GM18867 (cell line): ENCODE measurements around the gene LSP1.

Experiments
- ATAC-seq: cut with Tn5 transposase; IDR thresholded peaks from one replicate; pipeline ENCODE4 v1.9.1; 2021; ENCODE audit warnings: mild to moderate bottlenecking, moderate library complexity; ENCODE audit not compliant: unreplicated experiment

Gene LSP1

GRCh38 chr11:1913271-1914060 is 60.6 kb downstream of the LSP1 start:
- no peak for ATAC-seq

DNA sequence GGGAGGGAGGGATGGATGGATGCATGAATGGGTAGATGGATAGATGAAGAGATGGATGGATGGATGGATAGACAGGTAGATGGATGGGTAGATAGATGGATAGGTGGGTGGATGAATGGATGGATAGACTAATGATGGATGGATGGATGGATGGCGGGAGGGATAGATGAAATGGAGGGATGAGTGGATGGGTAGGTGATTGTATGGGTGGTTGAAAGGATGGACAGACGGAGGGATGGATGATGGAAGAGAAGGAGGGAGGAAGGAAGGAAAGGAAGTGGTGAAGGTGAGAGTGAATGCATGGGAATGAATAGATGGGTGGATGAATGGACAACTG is 62.9 kb downstream of the LSP1 start:
- ATAC-seq = no peak

DNA sequence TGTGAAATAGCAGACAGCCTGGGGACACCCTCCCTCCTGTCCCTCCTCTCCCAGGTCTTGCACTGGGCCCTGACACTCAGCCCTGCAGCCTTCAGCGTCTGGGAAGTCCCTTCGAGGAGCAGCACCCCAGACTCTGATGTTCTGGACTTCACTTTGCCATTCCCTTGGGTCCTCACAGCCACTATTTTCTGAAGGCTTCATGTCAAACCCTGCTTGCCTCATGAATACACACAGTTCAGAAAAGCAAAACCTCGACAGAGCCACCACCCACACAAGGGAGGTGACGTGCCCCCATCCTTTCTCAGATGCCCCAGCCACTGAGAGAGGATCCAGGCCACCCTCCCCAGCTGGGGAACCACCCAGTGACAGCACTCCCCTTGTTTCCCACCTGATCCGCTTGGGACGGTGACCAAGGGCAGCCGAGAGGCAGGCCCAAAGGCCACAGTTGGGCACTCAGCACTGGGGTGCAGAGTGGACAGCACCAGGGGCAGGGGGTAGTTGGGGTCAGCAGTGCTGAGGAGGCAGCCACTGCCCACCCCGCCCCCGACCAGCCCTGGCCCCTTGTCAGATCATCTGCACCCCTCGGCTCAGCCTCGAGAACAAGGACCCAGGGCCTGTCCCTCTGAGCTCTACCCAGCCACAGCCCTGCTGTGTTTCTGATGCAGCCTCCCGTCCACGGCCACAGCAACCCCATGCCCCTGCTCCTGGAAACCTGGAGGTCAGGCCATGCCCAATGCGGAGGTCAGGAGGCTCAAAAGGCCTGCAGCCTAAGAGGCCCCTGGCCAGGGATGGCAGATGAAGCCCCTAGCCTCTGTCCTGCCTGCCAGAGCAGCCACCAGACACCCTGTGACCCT is 63.5 kb downstream of the LSP1 start:
- ATAC-seq = no peak

- ATAC-seq = no peak
These were observed 64.2 kb downstream of the LSP1 start for GRCh38 chr11:1916986-1917522.

DNA sequence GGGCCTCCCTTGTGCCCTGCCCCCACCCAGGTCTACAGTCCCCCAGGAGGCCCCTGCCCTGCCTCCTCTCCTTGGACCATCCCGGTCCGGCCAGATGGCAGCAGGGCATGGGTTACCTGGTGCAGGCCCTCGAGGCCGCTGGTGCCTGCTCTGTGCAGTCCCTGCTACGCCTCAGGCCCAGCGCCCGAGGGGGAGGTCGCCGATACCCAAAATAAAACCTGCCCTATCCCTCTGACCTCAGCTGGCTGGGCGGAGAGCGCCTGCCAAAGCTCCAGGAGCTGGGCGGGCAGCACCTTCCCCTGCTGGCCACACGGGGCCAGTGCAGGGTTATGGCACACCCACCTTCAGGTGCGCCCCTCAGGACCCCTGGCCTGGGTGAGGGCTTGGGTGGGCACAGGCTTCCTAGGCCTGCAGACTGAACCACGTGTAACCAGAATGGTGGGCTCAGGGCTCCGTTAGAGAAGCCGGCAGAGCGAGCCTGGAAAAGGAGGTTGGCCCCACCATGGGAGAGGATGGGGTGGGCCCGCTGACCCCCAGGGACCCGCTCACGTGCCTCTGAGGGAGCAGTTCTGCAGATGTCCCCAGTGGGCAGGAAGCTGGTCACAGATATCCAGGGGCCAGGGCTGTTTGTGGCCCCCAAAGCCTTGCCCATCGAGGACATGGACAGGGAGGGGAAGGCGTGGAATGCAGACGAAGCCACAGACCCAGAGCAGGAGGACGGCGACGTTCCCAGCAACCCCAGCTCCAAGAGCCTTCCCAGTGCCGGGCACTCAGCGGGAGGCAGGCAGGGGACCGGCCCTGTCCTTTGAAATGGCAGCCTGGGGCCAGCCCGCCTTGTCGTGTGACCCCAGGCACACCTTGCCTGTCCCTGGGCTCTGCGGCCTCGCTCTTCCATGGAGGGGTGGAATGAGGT is 64.9 kb downstream of the LSP1 start:
- ATAC-seq = no peak

- ATAC-seq = no peak
These were observed 65.8 kb downstream of the LSP1 start for GRCh38 chr11:1918436-1919315.

DNA sequence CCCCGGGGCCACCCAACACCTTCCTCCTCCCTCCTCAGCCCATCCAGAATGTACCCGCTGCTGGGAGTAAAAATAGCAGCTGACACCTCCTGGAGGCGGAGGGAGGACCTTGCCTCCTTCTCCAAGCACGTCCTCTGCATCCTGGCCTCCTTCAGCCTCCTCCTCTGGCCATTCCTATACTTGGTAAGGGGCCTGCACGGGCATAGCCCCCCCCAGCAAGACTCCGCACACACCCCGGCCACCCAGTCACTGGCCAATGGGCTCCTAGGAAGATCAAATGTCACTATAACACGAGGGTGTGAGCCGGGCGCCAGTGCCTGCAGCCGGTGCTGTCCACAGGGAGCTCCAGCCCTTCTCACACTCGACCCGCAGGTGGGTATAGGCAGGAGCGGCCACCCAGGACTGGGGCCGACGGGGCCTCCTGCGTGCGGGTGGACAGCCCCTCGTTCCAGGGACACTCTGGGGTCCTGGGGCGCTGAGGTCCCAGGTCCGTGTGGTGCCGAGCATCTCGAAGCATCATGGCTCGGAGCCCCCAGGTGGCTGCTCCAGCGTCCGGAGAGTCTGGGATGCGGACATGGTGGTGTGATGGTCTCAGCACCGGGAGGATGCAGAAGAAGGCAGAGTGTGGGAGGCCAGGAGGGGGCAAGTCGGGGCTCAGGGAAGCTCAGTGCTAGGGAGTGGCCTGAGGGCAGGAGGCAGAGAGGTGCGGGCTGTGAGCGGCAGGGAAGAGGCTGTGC is 66.7 kb downstream of the LSP1 start, which contains the start of gene TNNT3:
TSS of gene TNNT3 (plus strand) at position 313 of the 737 bp plus-strand sequence. CDS start 3,172 bp downstream, outside the sequence.
- ATAC-seq = no peak

DNA sequence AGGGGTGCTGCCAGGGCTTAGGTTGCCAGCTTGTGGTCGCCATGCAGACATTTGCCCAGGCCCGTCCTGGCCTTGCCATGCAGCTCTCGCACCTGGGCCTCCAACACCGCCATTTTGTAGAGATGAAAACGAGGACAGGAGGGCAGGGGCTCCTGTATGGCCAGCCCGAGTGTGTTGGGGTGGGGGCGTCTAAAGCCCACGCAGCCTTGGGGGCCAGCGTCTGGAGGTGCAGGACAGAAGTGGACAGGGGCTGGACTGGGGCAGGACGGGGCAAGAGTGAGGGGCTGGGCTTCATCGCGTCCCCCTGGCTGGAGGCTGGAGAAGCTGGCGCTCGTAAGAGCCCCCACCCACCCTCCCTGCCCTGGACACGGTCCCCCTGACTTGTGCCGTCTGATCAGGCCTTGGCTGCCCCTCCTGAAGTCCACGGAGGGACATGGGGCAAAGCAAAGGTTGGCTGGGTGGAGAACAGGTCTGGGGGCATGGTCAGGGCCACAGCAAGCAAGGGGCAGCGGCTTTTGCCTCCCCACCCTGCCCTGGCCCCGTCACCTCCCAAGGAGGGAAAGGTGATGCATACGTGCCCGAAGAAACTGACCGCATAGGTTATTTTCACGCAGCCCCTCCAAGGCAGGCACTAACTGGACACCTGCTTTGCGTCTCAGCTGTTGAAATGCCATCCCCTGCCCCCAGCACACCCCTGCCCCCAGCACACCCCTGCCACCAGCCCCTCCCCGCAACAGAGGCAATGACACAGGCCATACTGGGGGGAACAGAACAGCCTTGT is 67.4 kb downstream of the LSP1 start:
- ATAC-seq = no peak

DNA sequence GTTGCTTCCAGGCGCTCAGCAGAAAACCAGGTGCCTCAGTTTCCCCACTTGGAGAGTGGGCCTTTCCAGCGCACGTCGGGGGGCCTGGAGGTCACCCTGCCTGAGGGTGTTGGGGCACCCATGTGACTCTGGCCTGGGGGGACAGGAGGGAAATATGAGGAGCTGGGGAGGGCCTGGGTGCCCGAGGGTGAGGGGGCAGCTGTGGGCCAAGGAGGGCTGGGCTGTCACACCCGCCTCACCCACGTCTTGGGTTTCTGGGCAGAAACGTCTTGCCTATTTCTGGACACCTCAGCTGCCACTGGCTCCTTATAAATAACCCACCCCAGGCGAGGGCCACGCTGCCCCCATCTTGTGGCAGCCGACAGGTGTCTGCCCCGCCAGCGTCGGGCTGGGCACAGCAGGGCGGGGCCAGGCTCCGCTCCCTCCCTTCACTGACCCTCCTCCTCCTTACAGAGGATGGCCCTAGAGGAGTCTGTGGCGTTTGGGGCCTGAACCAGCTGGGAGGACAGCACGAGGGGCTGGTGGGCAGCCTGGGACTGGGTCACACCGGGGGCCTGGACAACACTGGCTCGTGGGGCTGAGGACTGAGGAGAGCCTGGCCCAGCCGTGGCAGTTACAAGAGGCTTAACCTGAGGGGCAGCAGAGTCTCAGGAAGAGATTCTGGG is 68.2 kb downstream of the LSP1 start:
- ATAC-seq = no peak

DNA sequence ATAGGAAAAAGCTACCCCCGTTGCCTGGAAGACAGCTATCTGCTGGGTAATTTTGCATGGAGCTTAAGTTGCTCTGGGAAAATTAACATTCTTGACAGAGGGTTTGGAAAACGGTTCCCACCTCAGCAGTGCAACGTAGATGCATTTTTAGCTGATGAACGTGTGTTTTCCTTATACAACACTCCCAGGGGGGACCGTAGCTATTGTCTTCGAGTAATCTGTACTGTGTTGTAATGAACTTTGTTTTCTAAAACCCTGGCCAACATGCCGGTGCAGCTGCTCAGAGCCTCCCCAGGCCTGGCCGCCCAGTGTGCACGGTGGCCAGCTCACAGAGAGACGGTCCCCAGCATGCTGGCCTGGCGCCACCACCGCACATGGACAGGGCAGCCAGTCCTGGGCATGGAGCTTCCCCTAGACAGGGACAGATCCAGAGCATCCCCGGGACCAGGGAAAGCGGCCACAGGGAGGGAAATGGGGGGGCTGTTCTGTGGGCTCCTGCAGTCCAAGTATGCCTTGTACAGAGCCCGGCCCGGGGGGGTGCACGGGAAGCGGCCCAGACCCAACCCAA is 68.8 kb downstream of the LSP1 start:
- ATAC-seq = no peak

DNA sequence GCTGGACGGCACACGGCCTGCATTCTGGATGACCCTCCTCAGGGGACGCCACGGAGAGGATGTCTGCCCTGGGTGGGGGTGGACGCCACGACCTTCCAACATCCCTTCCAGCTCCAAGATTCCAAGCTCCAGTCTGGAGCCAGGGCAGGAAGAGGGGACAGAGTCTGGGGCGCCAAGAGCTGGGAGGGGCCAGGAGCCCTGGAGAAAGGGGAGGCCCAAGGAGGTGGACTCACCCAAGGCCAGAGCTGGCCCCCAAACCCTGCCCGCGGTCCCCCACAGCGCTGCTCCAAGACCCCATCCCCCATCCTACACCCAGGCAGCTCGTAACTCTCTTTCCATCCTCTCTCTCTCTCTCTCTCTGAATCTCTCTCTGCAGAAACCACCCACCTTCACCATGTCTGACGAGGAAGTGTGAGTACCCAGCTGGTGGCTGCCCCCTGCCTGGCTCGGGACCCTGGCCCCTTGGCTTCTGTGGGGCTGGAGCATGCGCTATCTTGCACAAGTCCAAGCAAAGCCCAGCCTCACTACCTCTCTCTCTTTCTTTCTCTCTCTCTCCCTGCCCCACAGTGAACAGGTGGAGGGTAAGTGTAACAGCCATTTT is 69.7 kb downstream of the LSP1 start:
- no peak for ATAC-seq

DNA sequence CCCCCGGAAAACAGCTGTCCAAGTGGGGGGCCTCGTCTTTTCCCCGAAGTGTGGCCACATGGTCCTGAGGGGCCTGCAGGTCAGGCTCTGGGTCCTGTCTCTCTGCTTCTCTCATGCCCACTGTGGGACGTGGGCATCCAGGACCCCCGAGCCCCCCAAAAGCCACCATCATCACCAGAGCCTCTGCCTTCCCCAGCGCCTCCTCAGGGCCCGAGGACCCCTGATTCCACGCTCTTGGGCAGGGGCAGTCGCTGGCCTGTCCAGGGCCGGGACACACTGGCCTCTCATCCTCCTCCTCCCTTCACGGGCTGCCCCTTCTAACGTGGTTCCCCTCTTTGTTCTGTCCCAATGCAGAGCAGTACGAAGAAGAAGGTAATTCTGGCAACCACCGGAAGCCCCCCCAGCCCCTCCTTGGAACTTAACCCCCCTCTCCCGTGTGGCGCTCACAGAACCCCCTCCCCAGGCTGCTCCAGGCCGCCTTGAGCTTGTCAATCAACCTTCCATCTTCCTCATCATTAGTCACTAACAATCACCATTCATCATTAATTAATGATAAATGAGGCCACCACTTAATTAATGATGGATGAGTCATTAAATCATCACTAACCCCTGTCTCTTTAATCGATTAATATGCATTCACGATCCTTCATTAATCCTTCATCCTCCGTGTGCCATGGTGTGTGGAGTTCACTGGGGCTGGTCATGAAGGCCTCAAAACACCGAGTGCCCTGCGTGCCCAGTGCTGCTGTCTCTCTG is 70.5 kb downstream of the LSP1 start:
- no peak for ATAC-seq

DNA sequence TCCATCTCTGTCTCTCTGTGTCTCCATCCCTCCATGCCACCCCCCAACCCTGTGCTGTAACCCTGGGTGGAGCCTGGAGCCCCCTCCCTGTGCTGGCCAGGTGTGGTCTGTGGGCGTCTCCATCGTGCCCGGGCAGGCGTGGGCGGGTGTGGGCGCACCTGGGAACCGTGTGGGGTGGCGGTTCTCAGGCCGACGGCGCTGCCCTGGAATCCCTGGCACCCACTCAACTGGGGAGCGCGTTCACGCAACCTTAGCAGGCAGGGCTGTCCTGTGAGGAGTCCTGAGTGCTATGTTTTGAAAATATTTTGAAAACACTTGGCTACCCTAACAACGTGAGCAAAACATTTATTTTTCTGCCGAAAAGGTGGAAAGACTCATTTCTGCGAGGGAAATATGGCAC is 71.3 kb downstream of the LSP1 start:
- no peak for ATAC-seq

GRCh38 chr11:1924646-1925372 is 71.9 kb downstream of the LSP1 start:
- no peak for ATAC-seq

- no peak for ATAC-seq
These were observed 72.7 kb downstream of the LSP1 start for GRCh38 chr11:1925373-1926155.
